Stimulated activated CD4-positive, alpha-beta T cell treated with anti-CD3 and anti-CD28 coated beads, Interleukin-12 subunit alpha, Interleukin-12 subunit beta, amount 100 ng/mL, for 48 hours (primary cell): ENCODE results near the gene LDLRAD4.

Experiments
- DNase-seq, 3 donors: peaks; one replicate each; pipeline ENCODE4 v3.0.0-alpha.2; 2020; ENCODE audit warnings: low read depth in 2 of 3, low spot score in 1 of 3

The LDLRAD4 gene

GRCh38 chr18:13500869-13501542 is 282.4 kb downstream of the LDLRAD4 start:
- DNase-seq = no peak

- no peak for DNase-seq
Measured at GRCh38 chr18:13501543-13501887, 283.0 kb downstream of the LDLRAD4 start.

- peak; percentile 5 to 28 (median 22) for DNase-seq
Measured at GRCh38 chr18:13501891-13502290, 283.3 kb downstream of the LDLRAD4 start.

GRCh38 chr18:13502585-13502984 is 284.0 kb downstream of the LDLRAD4 start:
- no peak for DNase-seq

GRCh38 chr18:13503836-13504235 is 285.3 kb downstream of the LDLRAD4 start:
- DNase-seq = no peak

GRCh38 chr18:13505780-13506345 is 287.3 kb downstream of the LDLRAD4 start:
- no peak for DNase-seq

GRCh38 chr18:13510594-13510993 is 292.0 kb downstream of the LDLRAD4 start:
- DNase-seq = no peak

GRCh38 chr18:13511961-13512577 is 293.5 kb downstream of the LDLRAD4 start:
- DNase-seq = no peak

GRCh38 chr18:13513021-13513420 is 294.5 kb downstream of the LDLRAD4 start:
- no peak for DNase-seq

GRCh38 chr18:13513481-13513880 is 294.9 kb downstream of the LDLRAD4 start:
- no peak for DNase-seq

- DNase-seq = no peak
Measured at GRCh38 chr18:13514558-13514957, 296.0 kb downstream of the LDLRAD4 start.

GRCh38 chr18:13516855-13517254 is 298.3 kb downstream of the LDLRAD4 start:
- DNase-seq = no peak

GRCh38 chr18:13517369-13517768 is 298.8 kb downstream of the LDLRAD4 start:
- no peak for DNase-seq

- no peak for DNase-seq
Measured at GRCh38 chr18:13518382-13518781, 299.8 kb downstream of the LDLRAD4 start.

- no peak for DNase-seq
Measured at GRCh38 chr18:13520306-13520705, 301.7 kb downstream of the LDLRAD4 start.

- DNase-seq = no peak
Measured at GRCh38 chr18:13520741-13521140, 302.2 kb downstream of the LDLRAD4 start.

- no peak for DNase-seq
Measured at GRCh38 chr18:13521418-13521817, 302.9 kb downstream of the LDLRAD4 start.

GRCh38 chr18:13522256-13522655 is 303.7 kb downstream of the LDLRAD4 start:
- DNase-seq = no peak

GRCh38 chr18:13522861-13523660 is 304.5 kb downstream of the LDLRAD4 start:
- DNase-seq = no peak

GRCh38 chr18:13524054-13524453 is 305.5 kb downstream of the LDLRAD4 start:
- DNase-seq = no peak

- no peak for DNase-seq
Measured at GRCh38 chr18:13524811-13525210, 306.3 kb downstream of the LDLRAD4 start.
